Fibroblast of lung (primary cell): ENCODE measurements around the gene CTNND2. TPM values are rescaled to one million over a fixed set of nuclear protein-coding genes. Genes with fewer than 3 reads are reported as not detected.

ENCODE experiments used
- DNase-seq, 2 donors: peaks; one replicate each; pipeline versions ENCODE4 v3.0.0 to v3.0.0-alpha.2; 2010; ENCODE audit warnings: low read depth in 2 of 2
- H2AFZ ChIP-seq: 2 replicates; pipeline ENCODE4 v1.5.1; 2012; ENCODE audit warnings: low read length, control low read depth, inconsistent platforms
- H3K27ac ChIP-seq: 2 replicates; pipeline ENCODE4 v1.5.1; 2011; ENCODE audit warnings: low read length, control low read depth; ENCODE audit not compliant: insufficient read depth
- H3K27me3 ChIP-seq: 2 replicates; pipeline ENCODE4 v1.5.1; 2011; ENCODE audit warnings: mild to moderate bottlenecking, low read length; ENCODE audit not compliant: control insufficient read depth, insufficient read depth
- H3K36me3 ChIP-seq: 2 replicates; pipeline ENCODE4 v1.5.1; 2011; ENCODE audit warnings: low read length; ENCODE audit not compliant: control insufficient read depth, insufficient read depth
- H3K4me1 ChIP-seq: 2 replicates; pipeline ENCODE4 v1.5.1; 2011; ENCODE audit warnings: low read length; ENCODE audit not compliant: control insufficient read depth, insufficient read depth; ENCODE audit errors: extremely low read depth
- H3K4me2 ChIP-seq: 2 replicates; pipeline ENCODE4 v1.5.1; 2011; ENCODE audit warnings: low read length, control low read depth; ENCODE audit not compliant: insufficient read depth; ENCODE audit errors: extremely low read depth
- H3K4me3 ChIP-seq, 4 experiments: fragments of 200-600 bp in 1 of 4; sonication (generic) in 1 of 4; replicated peaks in 1 of 4; 2 replicates each; pipeline ENCODE4 v1.5.1; 2011 to 2016; ENCODE audit warnings: low read length in 4 of 4, low read depth in 3 of 4, mild to moderate bottlenecking in 3 of 4, control low read depth in 2 of 4, inconsistent platforms in 1 of 4, mixed read lengths in 1 of 4; ENCODE audit not compliant: insufficient read depth in 1 of 4; ENCODE audit errors: control extremely low read depth in 1 of 4
- H3K79me2 ChIP-seq: 2 replicates; pipeline ENCODE4 v1.5.1; 2012; ENCODE audit warnings: mild to moderate bottlenecking, low read length, inconsistent platforms; ENCODE audit not compliant: control insufficient read depth, insufficient read depth
- H3K9ac ChIP-seq: 2 replicates; pipeline ENCODE4 v1.5.1; 2011; ENCODE audit warnings: mild to moderate bottlenecking, low read length, control low read depth; ENCODE audit not compliant: insufficient read depth
- H3K9me3 ChIP-seq: 2 replicates; pipeline ENCODE4 v1.5.1; 2012; ENCODE audit warnings: low read depth, low read length; ENCODE audit not compliant: control insufficient read depth, insufficient read depth
- H4K20me1 ChIP-seq: 2 replicates; pipeline ENCODE4 v1.5.1; 2011; ENCODE audit warnings: low read length; ENCODE audit not compliant: control insufficient read depth, insufficient read depth; ENCODE audit errors: extremely low read depth
- CTCF ChIP-seq, 2 donors: IDR thresholded peaks in 1 of 2; conservative IDR thresholded peaks in 1 of 2; 1 replicate in 1 of 2; 2 replicates in 1 of 2; pipeline ENCODE4 v1.5.1; 2011 to 2012; ENCODE audit warnings: low read length in 2 of 2, control low read depth in 1 of 2, inconsistent platforms in 1 of 2, low read depth in 1 of 2, mild to moderate bottlenecking in 1 of 2
- EZH2 ChIP-seq: IDR thresholded peaks from 2 replicates; pipeline ENCODE4 v1.5.1; 2012; ENCODE audit warnings: low read length, control low read depth, mild to moderate bottlenecking; ENCODE audit errors: missing control alignments
- polyA plus RNA-seq, 2 donors: library from polyadenylated mRNA; depleted of rRNA in 1 of 2; stranded (reverse) in 1 of 2; unstranded in 1 of 2; fragments of >200 nt; gene quantifications; 2 replicates each; pipeline ENCODE4 v1.2.1, GENCODE V29; 2011 to 2012; ENCODE audit warnings: missing spikeins in 1 of 2
- total RNA-seq: library from RNA; depleted of rRNA; stranded (reverse); fragments of >200 nt; gene quantifications from 2 replicates; pipeline ENCODE4 v1.2.1, GENCODE V29; 2014

CTNND2 gene
- total and polyA plus RNA-seq, 2 donors (not counting 1 experiment from before 2014, with no cell fraction given) = not detected

- no peaks in the 10 kb centered on the region for H3K9me3 ChIP-seq
- no peaks in the 10 kb centered on the region for H3K27me3 ChIP-seq
- no peak overlapping the region for H3K4me3 ChIP-seq
- H3K36me3 ChIP-seq = no peaks in the 10 kb centered on the region
- no peaks in the 10 kb centered on the region for H4K20me1 ChIP-seq
- no peak overlapping the region for H3K27ac ChIP-seq
- no peaks in the 10 kb centered on the region for H3K79me2 ChIP-seq
- H3K4me2 ChIP-seq = no peak overlapping the region
- H2AFZ ChIP-seq = no peak overlapping the region
- no peaks in the 10 kb centered on the region for H3K4me1 ChIP-seq
- no peak for DNase-seq
- no peak overlapping the region for H3K9ac ChIP-seq
- TF ChIP-seq CTCF (conservative IDR thresholded peaks at IDR 0.05 in 1 of 2, IDR thresholded peaks at IDR 0.05 in 1 of 2; ENCODE audit: low read depth in 1 of 2, low read length in 2 of 2) (no peak), EZH2 (no peak)
Measured at GRCh38 chr5:11780641-11781345, 123.5 kb downstream of the CTNND2 start.

- no peaks in the 10 kb centered on the region for H4K20me1 ChIP-seq
- no peaks in the 10 kb centered on the region for H3K79me2 ChIP-seq
Measured at GRCh38 chr5:11777096-11777495, 127.2 kb downstream of the CTNND2 start.

GRCh38 chr5:11770310-11770709, 133.9 kb downstream of the CTNND2 start:
- TF ChIP-seq CTCF (conservative IDR thresholded peaks at IDR 0.05 in 1 of 2, IDR thresholded peaks at IDR 0.05 in 1 of 2; ENCODE audit: low read depth in 1 of 2, low read length in 2 of 2) = no peak
- no peak for TF ChIP-seq EZH2
- no peak for DNase-seq
- H3K4me3 ChIP-seq = no peak overlapping the region
- H2AFZ ChIP-seq = no peak overlapping the region
- no peak overlapping the region for H3K4me2 ChIP-seq
- no peaks in the 10 kb centered on the region for H3K36me3 ChIP-seq
- no peaks in the 10 kb centered on the region for H3K79me2 ChIP-seq
- no peak overlapping the region for H3K27ac ChIP-seq
- H4K20me1 ChIP-seq = no peaks in the 10 kb centered on the region
- H3K9me3 ChIP-seq = no peaks in the 10 kb centered on the region
- no peaks in the 10 kb centered on the region for H3K27me3 ChIP-seq
- H3K9ac ChIP-seq = no peak overlapping the region
- H3K4me1 ChIP-seq = no peaks in the 10 kb centered on the region

More at GRCh38 chr5:11777096-11777495, 127.2 kb downstream of the CTNND2 start:
- H3K36me3 ChIP-seq = no peaks in the 10 kb centered on the region
- H3K27ac ChIP-seq = no peak overlapping the region
- no peaks in the 10 kb centered on the region for H3K4me1 ChIP-seq
- no peak overlapping the region for H3K9ac ChIP-seq
- TF ChIP-seq CTCF (conservative IDR thresholded peaks at IDR 0.05 in 1 of 2, IDR thresholded peaks at IDR 0.05 in 1 of 2; ENCODE audit: low read depth in 1 of 2, low read length in 2 of 2) = no peak
- no peak for TF ChIP-seq EZH2
- no peak overlapping the region for H2AFZ ChIP-seq
- no peak overlapping the region for H3K4me3 ChIP-seq
- H3K4me2 ChIP-seq = no peak overlapping the region
- DNase-seq = no peak
- H3K27me3 ChIP-seq = no peaks in the 10 kb centered on the region
- H3K9me3 ChIP-seq = no peaks in the 10 kb centered on the region
